Stimulated activated CD4-positive, alpha-beta T cell treated with anti-CD3 and anti-CD28 coated beads, Interleukin-1b, Interleukin-23, amount 100 ng/mL, for 48 hours (primary cell): ENCODE results near the gene ZNF66.
"Not testable (repeated sequence)": the region's sequence is repeated elsewhere in the genome, so short reads cannot be mapped to it uniquely, and the experiment has no call there.

Experiments used
- DNase-seq: peaks from one replicate; pipeline ENCODE4 v3.0.0-alpha.2; 2020

Gene ZNF66

GRCh38 chr19:20776083-20777076, at the start of gene ZNF66:
Gene ZNF66 (plus strand): TSS chr19:20776304. CDS start chr19:20776448, 144 bp downstream.
- peak; percentile 95 for DNase-seq

GRCh38 chr19:20750169-20750568, 25.9 kb upstream of the ZNF66 start:
- DNase-seq: not testable (repeated sequence)

- not testable (repeated sequence) for DNase-seq
These were observed 23.8 kb upstream of the ZNF66 start for GRCh38 chr19:20752291-20752690.

- DNase-seq: not testable (repeated sequence)
These were observed 6.8 kb upstream of the ZNF66 start for GRCh38 chr19:20769225-20769736.

- no peak for DNase-seq
These were observed 11.7 kb downstream of the ZNF66 start for GRCh38 chr19:20787786-20788185.

GRCh38 chr19:20791806-20792205, 15.7 kb downstream of the ZNF66 start:
- no peak for DNase-seq

- DNase-seq: not testable (repeated sequence)
These were observed 30.5 kb downstream of the ZNF66 start for GRCh38 chr19:20806311-20807262.

GRCh38 chr19:20840371-20840770, 64.3 kb downstream of the ZNF66 start:
- DNase-seq: no peak
